Heart left ventricle (tissue), 16 donors: ENCODE data around the gene DCAF17. TPM values are rescaled to one million over a fixed set of nuclear protein-coding genes. Genes with fewer than 3 reads are reported as not detected.
"Not testable (repeated sequence)": the region's sequence is repeated elsewhere in the genome, so short reads cannot be mapped to it uniquely, and the experiment has no call there.

Source experiments
- ATAC-seq, 4 donors: fragments of 200-7000 bp; cut with Tn5 transposase; one replicate each; pipeline ENCODE4 v1.9.1; 2020 to 2022; ENCODE audit warnings: moderate library complexity in 4 of 4, mild to moderate bottlenecking in 3 of 4, moderate number of reproducible peaks in 1 of 4
- DNase-seq, 5 donors: peaks; one replicate each; pipeline ENCODE4 v3.0.0-alpha.2; 2020
- H3K27ac ChIP-seq, 12 donors: fragments of 200-600 bp; sonication (generic) in 4 of 12; one replicate each; pipeline versions ENCODE4 v1.5.0 to v1.8.0; 2016 to 2022; ENCODE audit warnings: mild to moderate bottlenecking in 2 of 12
- H3K27me3 ChIP-seq, 9 donors: fragments of 200-600 bp; sonication (generic) in 2 of 9; one replicate each; pipeline versions ENCODE4 v1.5.1 to v1.8.0; 2016 to 2022; ENCODE audit warnings: mild to moderate bottlenecking in 3 of 9
- H3K36me3 ChIP-seq, 9 donors: fragments of 200-600 bp; sonication (generic) in 2 of 9; one replicate each; pipeline versions ENCODE4 v1.5.0 to v1.8.0; 2018 to 2022; ENCODE audit warnings: mild to moderate bottlenecking in 2 of 9
- H3K4me1 ChIP-seq, 12 donors: fragments of 200-600 bp; sonication (generic) in 4 of 12; one replicate each; pipeline versions ENCODE4 v1.5.0 to v1.8.0; 2016 to 2022; ENCODE audit warnings: mild to moderate bottlenecking in 3 of 12
- H3K4me3 ChIP-seq, 12 donors: fragments of 200-600 bp; sonication (generic) in 4 of 12; one replicate each; pipeline versions ENCODE4 v1.5.0 to v1.8.0; 2017 to 2022; ENCODE audit warnings: mild to moderate bottlenecking in 9 of 12, moderate library complexity in 4 of 12
- H3K9me3 ChIP-seq, 12 donors: fragments of 200-600 bp; sonication (generic) in 4 of 12; one replicate each; pipeline versions ENCODE4 v1.5.0 to v1.8.0; 2016 to 2022; ENCODE audit warnings: mild to moderate bottlenecking in 1 of 12
- POLR2A ChIP-seq, 2 donors: fragments of 450-650 bp; IDR thresholded peaks; one replicate each; pipeline ENCODE4 v1.6.1; 2017; ENCODE audit warnings: antibody characterized with exemption in 2 of 2, mild to moderate bottlenecking in 2 of 2, moderate library complexity in 2 of 2
- WGBS, 4 donors: extraction: QIAGEN DNeasy Blood & Tissue Kit in 2 of 4; methylation state at CpG; one replicate each; pipeline versions ENCODE4 v1.1.5 to v1.1.7; 2013 to 2018; 5-methylcytosine and 5-hydroxymethylcytosine counted together
- intact Hi-C, 10 donors: fragments of 100-400 bp; cut with DNase I; formaldehyde crosslinking; loops; one replicate each; pipeline versions ENCODE4 v1.11.1 to v1.14.2; 2022
- polyA plus RNA-seq, 2 donors: library from polyadenylated mRNA; stranded (reverse); fragments of 200-250 nt; gene quantifications; one replicate each; pipeline ENCODE4 v1.2.3, GENCODE V29; 2013
- total RNA-seq, 9 donors: library from RNA; depleted of rRNA in 2 of 9; stranded (reverse); fragments of >200 nt in 2 of 9; fragmentation: NEBNext Ultra II Directional in 3 of 9; extraction: Animal tissue kit (Norgen Biotek cat#: 25700) in 3 of 9; gene quantifications; one replicate each; pipeline versions ENCODE4 v1.1.0 to v1.2.4, GENCODE V29; 2016 to 2023
- TF ChIP-seq, protein P1 (sequence below), 12 donors: fragments of 200-600 bp; sonication (generic) in 4 of 12; IDR thresholded peaks; one replicate each; pipeline versions ENCODE4 v1.5.0 to v1.8.0; 2018 to 2022; ENCODE audit warnings: antibody characterized with exemption in 12 of 12, mild to moderate bottlenecking in 5 of 12
- donor health status: ischemic (EF 13 %, LVEDD 7.1; RV severe dilation, severe dysfunction).
- donor health status: healthy with polysubstance abuse.
- donor health status: DM: no; HTN: yes; CAD: no.
- donor health status: DM: no; HTN: no; CAD: no.
- donor health status: ischemic (EF 25% LVEDD 6.9; RV normal size, moderate dysfunction).
- donor health status: ischemic (EF 25% LVEDD 5.7; RV mildly dilated, moderate dysfunction).
- donor health status: healthy.
- donor health status: DM: yes; HTN: yes; CAD: no.
- donor health status: ischemic (EF 35%, LVEDD 5.7; RV mildly dilated, moderate dysfunction).
- donor health status: nonischemic (EF 11% LVEDD 7.7; RV severe dilation, severe dysfunction).
- donor health status: DM: yes; HTN: yes; CAD: no.
- donor health status: PGD.
- donor health status: ischemic (EF 29% LVEDD 5.4; RV normal size, mild dysfunction).
- donor health status: nonischemic (EF 23%, LVEDD 6.1; RV moderate dilation, normal function).

DCAF17 gene
- total and polyA plus RNA-seq, 11 donors = 2.2 to 16.7 (median 7.6) TPM

DNA sequence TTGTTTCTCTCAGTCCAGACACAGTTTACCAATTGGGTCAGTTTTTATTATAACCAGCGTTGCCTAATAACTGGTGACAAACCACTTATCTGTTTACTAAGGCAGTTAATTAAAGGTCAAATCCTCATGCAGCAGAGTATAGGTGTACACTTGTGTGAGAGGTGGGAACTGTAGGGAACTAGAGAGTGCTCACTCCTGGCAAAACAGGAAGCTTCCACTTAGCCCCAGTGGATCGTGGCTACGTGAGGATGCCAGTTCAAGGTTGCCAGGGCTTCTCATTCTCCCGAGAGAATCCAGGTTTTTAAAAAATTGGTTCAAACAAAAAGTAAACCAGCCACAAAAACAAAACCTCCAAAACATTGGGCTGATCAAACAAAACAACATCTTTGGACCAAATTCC is 96.4 kb downstream of the DCAF17 start:
- WGBS, 4 donors = 79 to 87% (median 82%) methylated on average over 4 of the region's 4 CpGs
- H3K36me3 ChIP-seq = peaks cover 0 to 8% (median 0%) of the 10 kb centered on the region in 9 donors
- H3K9me3 ChIP-seq = peaks cover 0 to 4% (median 0%) of the 10 kb centered on the region in 12 donors
- intact Hi-C loops = no loop called here
- DNase-seq = no peak
- H3K4me1 ChIP-seq = peaks cover 0 to 36% (median 11%) of the 10 kb centered on the region in 12 donors
- peak overlapping the region in 2 of 12 donors; percentile 25 to 36 for H3K27ac ChIP-seq
- no peaks in the 10 kb centered on the region for H3K27me3 ChIP-seq
- no peak for ATAC-seq
- no peak overlapping the region for H3K4me3 ChIP-seq
- no peak for TF ChIP-seq POLR2A (IDR thresholded peaks at IDR 0.05)
- TF ChIP-seq, protein P1, sequence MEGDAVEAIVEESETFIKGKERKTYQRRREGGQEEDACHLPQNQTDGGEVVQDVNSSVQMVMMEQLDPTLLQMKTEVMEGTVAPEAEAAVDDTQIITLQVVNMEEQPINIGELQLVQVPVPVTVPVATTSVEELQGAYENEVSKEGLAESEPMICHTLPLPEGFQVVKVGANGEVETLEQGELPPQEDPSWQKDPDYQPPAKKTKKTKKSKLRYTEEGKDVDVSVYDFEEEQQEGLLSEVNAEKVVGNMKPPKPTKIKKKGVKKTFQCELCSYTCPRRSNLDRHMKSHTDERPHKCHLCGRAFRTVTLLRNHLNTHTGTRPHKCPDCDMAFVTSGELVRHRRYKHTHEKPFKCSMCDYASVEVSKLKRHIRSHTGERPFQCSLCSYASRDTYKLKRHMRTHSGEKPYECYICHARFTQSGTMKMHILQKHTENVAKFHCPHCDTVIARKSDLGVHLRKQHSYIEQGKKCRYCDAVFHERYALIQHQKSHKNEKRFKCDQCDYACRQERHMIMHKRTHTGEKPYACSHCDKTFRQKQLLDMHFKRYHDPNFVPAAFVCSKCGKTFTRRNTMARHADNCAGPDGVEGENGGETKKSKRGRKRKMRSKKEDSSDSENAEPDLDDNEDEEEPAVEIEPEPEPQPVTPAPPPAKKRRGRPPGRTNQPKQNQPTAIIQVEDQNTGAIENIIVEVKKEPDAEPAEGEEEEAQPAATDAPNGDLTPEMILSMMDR (IDR thresholded peaks at IDR 0.05) = no peak

DNA sequence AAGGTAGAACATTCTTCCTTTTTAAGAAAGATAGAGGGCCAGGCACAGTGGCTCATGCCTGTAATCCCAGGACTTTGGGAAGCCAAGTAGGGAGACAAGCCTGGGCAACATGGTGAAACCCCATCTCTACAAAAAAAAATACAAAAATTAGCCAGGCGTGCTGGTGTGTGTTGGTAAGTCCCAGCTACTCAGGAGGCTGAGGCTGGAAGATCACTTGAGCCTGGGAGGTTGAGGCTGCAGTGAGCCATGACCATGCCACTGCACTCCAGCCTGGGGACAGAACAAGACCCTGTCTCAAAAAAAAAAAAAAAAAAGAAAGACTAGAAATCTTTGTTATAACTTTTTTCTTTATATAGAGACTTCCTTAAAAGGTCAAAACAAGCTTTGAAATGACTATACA is 96.8 kb downstream of the DCAF17 start:
- 61 to 100% (median 85%) methylated on average over 1 of the region's 1 CpG for WGBS, 4 donors
- intact Hi-C loops, ATAC-seq, DNase-seq, H3K27me3 ChIP-seq, H3K36me3 ChIP-seq, H3K9me3 ChIP-seq: not testable (repeated sequence)
- H3K4me1 ChIP-seq = peaks cover 0 to 34% (median 11%) of the 10 kb centered on the region in 12 donors
- peak overlapping the region in 1 of 12 donors; percentile 8 for H3K4me3 ChIP-seq
- H3K27ac ChIP-seq = peak overlapping the region in 5 of 12 donors; percentile 22 to 36 (median 26)

DNA sequence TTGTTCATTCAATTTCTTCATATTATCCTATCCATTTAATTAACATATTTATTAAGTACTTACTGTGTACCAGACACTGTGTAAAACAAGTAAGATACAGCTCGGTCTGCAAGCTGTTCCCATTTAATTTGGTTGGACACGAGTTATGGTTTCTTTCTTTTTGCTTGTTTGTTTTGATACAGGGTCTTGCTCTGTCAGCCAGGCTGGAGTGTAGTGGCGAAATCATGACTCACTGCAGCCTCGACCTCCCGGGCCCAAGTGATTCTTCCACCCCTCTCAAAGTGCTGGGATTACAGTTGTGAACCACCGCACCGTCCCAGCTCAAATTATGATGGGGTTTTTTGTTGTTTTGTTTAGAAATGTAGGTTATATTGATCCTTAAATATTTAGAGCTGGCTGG is 97.3 kb downstream of the DCAF17 start:
- DNase-seq (peak in 1 of 5 donors; percentile 39), ATAC-seq (peak in 3 of 4 donors; percentile 45 to 87 (median 65))
- peaks cover 0 to 4% (median 0%) of the 10 kb centered on the region in 12 donors for H3K9me3 ChIP-seq
- WGBS, 4 donors = 55 to 63% (median 59%) methylated on average over 7 of the region's 7 CpGs
- no peaks in the 10 kb centered on the region for H3K27me3 ChIP-seq
- no peak for TF ChIP-seq POLR2A (IDR thresholded peaks at IDR 0.05)
- TF ChIP-seq, protein P1 (IDR thresholded peaks at IDR 0.05) = no peak
- peak overlapping the region in 1 of 12 donors; percentile 8 for H3K4me3 ChIP-seq
- intact Hi-C loops = no loop called here
- peak overlapping the region in 7 of 12 donors; percentile 11 to 35 (median 22) for H3K27ac ChIP-seq
- H3K4me1 ChIP-seq = peaks cover 0 to 34% (median 11%) of the 10 kb centered on the region in 12 donors
- peaks cover 0 to 8% (median 0%) of the 10 kb centered on the region in 9 donors for H3K36me3 ChIP-seq

DNA sequence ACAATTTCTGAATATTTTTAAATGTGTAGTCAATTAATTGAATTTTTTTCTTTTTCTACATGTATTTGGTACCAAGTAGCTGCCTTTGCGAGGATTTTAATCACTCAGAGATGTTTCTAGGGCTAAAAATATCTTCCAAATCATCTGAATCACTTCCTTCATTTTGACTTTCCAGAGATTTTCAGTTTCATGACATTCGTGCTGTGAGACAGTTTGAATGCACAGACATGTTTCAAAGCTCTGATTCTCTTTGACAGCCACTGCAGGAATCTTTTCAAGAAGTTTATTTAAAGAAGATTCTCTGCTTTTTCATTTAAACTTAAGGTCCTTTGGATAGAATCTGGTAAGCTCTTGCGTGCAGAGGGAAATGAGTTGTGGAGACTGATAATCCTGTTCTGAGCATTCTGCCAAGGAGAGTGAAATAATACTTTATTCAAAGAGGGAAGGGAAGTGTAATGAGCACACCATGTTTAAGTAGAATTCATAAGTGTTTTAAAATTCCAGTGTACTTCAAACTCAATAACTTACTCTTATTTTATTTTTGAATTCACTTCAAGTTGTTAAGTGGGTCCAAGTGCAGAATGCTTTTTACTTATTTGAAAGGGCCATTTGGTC is 97.9 kb downstream of the DCAF17 start:
- H3K27ac ChIP-seq = peak overlapping the region in 6 of 12 donors; percentile 11 to 35 (median 18)
- peaks cover 0 to 30% (median 11%) of the 10 kb centered on the region in 12 donors for H3K4me1 ChIP-seq
- H3K9me3 ChIP-seq = peaks cover 0 to 4% (median 0%) of the 10 kb centered on the region in 12 donors
- H3K36me3 ChIP-seq = peaks cover 0 to 8% (median 0%) of the 10 kb centered on the region in 9 donors
- no peak for TF ChIP-seq POLR2A (IDR thresholded peaks at IDR 0.05)
- TF ChIP-seq, protein P1 (IDR thresholded peaks at IDR 0.05) = no peak
- ATAC-seq = no peak
- WGBS, 4 donors = 47 to 59% (median 52%) methylated on average over 3 of the region's 3 CpGs
- no peak overlapping the region for H3K4me3 ChIP-seq
- intact Hi-C loops = no loop called here
- no peaks in the 10 kb centered on the region for H3K27me3 ChIP-seq
- DNase-seq = no peak
